WERI-Rb-1 (cell line): ENCODE measurements around the gene CPLANE2.

Experiments
- DNase-seq: peaks from one replicate; pipeline ENCODE4 v3.0.0-alpha.2; 2020
- H3K27ac ChIP-seq: fragments of 250-450 bp; sonication (Bioruptor Pico); 2 replicates; pipeline ENCODE4 v1.5.1; 2020; ENCODE audit warnings: mild to moderate bottlenecking, moderate library complexity
- H3K27me3 ChIP-seq: fragments of 250-450 bp; sonication (Bioruptor Pico); 2 replicates; pipeline ENCODE4 v1.5.1; 2021; ENCODE audit warnings: mild to moderate bottlenecking, low read depth, moderate library complexity; ENCODE audit not compliant: insufficient read depth, severe bottlenecking
- H3K36me3 ChIP-seq: fragments of 250-450 bp; sonication (Bioruptor Pico); 2 replicates; pipeline ENCODE4 v1.5.1; 2020; ENCODE audit warnings: mild to moderate bottlenecking, moderate library complexity
- H3K4me3 ChIP-seq: 2 replicates; pipeline ENCODE4 v1.5.1; 2011; ENCODE audit warnings: low read depth, mild to moderate bottlenecking, control low read depth, low read length
- H3K9me3 ChIP-seq: fragments of 250-450 bp; sonication (Bioruptor Pico); 2 replicates; pipeline ENCODE4 v1.5.1; 2021; ENCODE audit warnings: mild to moderate bottlenecking, moderate library complexity; ENCODE audit not compliant: severe bottlenecking
- CTCF ChIP-seq: IDR thresholded peaks from 2 replicates; pipeline ENCODE4 v1.5.1; 2011; ENCODE audit warnings: low read depth, mild to moderate bottlenecking, control low read depth, inconsistent platforms, low read length

The CPLANE2 gene

GRCh38 chr1:16243215-16243610, 6.2 kb upstream of the CPLANE2 start:
- peak; percentile 52 for DNase-seq
- no peaks in the 10 kb centered on the region for H3K9me3 ChIP-seq
- TF ChIP-seq CTCF = no peak

GRCh38 chr1:16242556-16243214, 5.7 kb upstream of the CPLANE2 start:
- no peaks in the 10 kb centered on the region for H3K27me3 ChIP-seq
- H3K27ac ChIP-seq = no peak overlapping the region
- no peak overlapping the region for H3K4me3 ChIP-seq
- no peaks in the 10 kb centered on the region for H3K9me3 ChIP-seq
- no peak for TF ChIP-seq CTCF
- DNase-seq = no peak
- H3K36me3 ChIP-seq = peaks cover 5% of the 10 kb centered on the region; the same call in 1 of the 2 replicates

More at GRCh38 chr1:16243215-16243610, 6.2 kb upstream of the CPLANE2 start:
- no peak overlapping the region for H3K27ac ChIP-seq
- no peak overlapping the region for H3K4me3 ChIP-seq
- H3K27me3 ChIP-seq = no peaks in the 10 kb centered on the region
- peaks cover 5% of the 10 kb centered on the region; the same call in 1 of the 2 replicates for H3K36me3 ChIP-seq

- no peak overlapping the region for H3K27ac ChIP-seq
- no peak for DNase-seq
- no peaks in the 10 kb centered on the region for H3K36me3 ChIP-seq
- no peak overlapping the region for H3K4me3 ChIP-seq
- no peak for TF ChIP-seq CTCF
- no peaks in the 10 kb centered on the region for H3K9me3 ChIP-seq
- no peaks in the 10 kb centered on the region for H3K27me3 ChIP-seq
Observed at GRCh38 chr1:16241221-16241708, 4.3 kb upstream of the CPLANE2 start.

GRCh38 chr1:16239972-16240491, 3.0 kb upstream of the CPLANE2 start:
- Histone ChIP-seq H3K27ac (no peak overlapping the region), H3K27me3 (no peaks in the 10 kb centered on the region), H3K9me3 (no peaks in the 10 kb centered on the region), H3K4me3 (no peak overlapping the region), H3K36me3 (no peaks in the 10 kb centered on the region)
- no peak for TF ChIP-seq CTCF
- DNase-seq = no peak

- no peak for TF ChIP-seq CTCF
- no peak for DNase-seq
- no peaks in the 10 kb centered on the region for H3K36me3 ChIP-seq
- no peaks in the 10 kb centered on the region for H3K9me3 ChIP-seq
- H3K27me3 ChIP-seq = no peaks in the 10 kb centered on the region
- H3K27ac ChIP-seq = peak overlapping the region; percentile 68
- H3K4me3 ChIP-seq = peak overlapping the region; percentile 74
Observed at GRCh38 chr1:16237343-16237830, 404 bp upstream of the CPLANE2 start.
